GM19193 (cell line): ENCODE results near the gene FAM193B.

Experiments used
- POLR2A ChIP-seq: IDR thresholded peaks from 4 replicates; pipeline ENCODE4 v1.6.1; 2011; ENCODE audit not compliant: insufficient read depth, insufficient read length; ENCODE audit errors: extremely low read depth

FAM193B gene

GRCh38 chr5:177554474-177555111, at the start of gene FAM193B:
Gene FAM193B (minus strand): TSS chr5:177554563. CDS start chr5:177554458, 105 bp downstream.
- TF ChIP-seq POLR2A = peak; percentile 54

GRCh38 chr5:177604116-177604521, 49.8 kb upstream of the FAM193B start:
- no peak for TF ChIP-seq POLR2A

- no peak for TF ChIP-seq POLR2A
Measured at GRCh38 chr5:177603631-177604030, 49.3 kb upstream of the FAM193B start.

- no peak for TF ChIP-seq POLR2A
Measured at GRCh38 chr5:177602458-177602830, 48.1 kb upstream of the FAM193B start.

- no peak for TF ChIP-seq POLR2A
Measured at GRCh38 chr5:177601577-177602457, 47.5 kb upstream of the FAM193B start.

GRCh38 chr5:177601126-177601525, 46.8 kb upstream of the FAM193B start:
- TF ChIP-seq POLR2A = no peak

- TF ChIP-seq POLR2A = no peak
Measured at GRCh38 chr5:177600508-177601018, 46.2 kb upstream of the FAM193B start.

- TF ChIP-seq POLR2A = peak; percentile 93
Measured at GRCh38 chr5:177599731-177600507, 45.6 kb upstream of the FAM193B start, which contains the start of gene B4GALT7. Gene B4GALT7 (plus strand): TSS chr5:177600132. CDS start chr5:177600211, 79 bp downstream.

GRCh38 chr5:177598477-177598876, 44.1 kb upstream of the FAM193B start:
- TF ChIP-seq POLR2A = no peak

- no peak for TF ChIP-seq POLR2A
Measured at GRCh38 chr5:177596775-177597238, 42.4 kb upstream of the FAM193B start.

- TF ChIP-seq POLR2A = no peak
Measured at GRCh38 chr5:177595991-177596774, 41.8 kb upstream of the FAM193B start.

GRCh38 chr5:177595026-177595585, 40.7 kb upstream of the FAM193B start:
- no peak for TF ChIP-seq POLR2A

GRCh38 chr5:177594071-177594470, 39.7 kb upstream of the FAM193B start:
- TF ChIP-seq POLR2A = no peak

- no peak for TF ChIP-seq POLR2A
Measured at GRCh38 chr5:177593511-177593910, 39.1 kb upstream of the FAM193B start.

- no peak for TF ChIP-seq POLR2A
Measured at GRCh38 chr5:177592905-177593304, 38.5 kb upstream of the FAM193B start.
